ENCODE results near the gene CTIF. TPM values are rescaled to one million over a fixed set of nuclear protein-coding genes. Genes with fewer than 3 reads are reported as not detected.

CTIF gene
- total RNA-seq, 4 donors from 2014 or later, result 72.2 to 137 (median 86.5) TPM

- H3K27me3 ChIP-seq, result no peaks in the 10 kb centered on the region
- no peak for TF ChIP-seq CTCF (IDR thresholded peaks at IDR 0.05)
- no peak for TF ChIP-seq POLR2A (IDR thresholded peaks at IDR 0.05)
- TF ChIP-seq EP300 (IDR thresholded peaks at IDR 0.05), result no peak
- H3K9me3 ChIP-seq, result peaks cover 0 to 7% (median 0%) of the 10 kb centered on the region in 4 donors
- peaks cover 0 to 52% (median 0%) of the 10 kb centered on the region in 3 donors for H3K36me3 ChIP-seq
- H3K4me3 ChIP-seq, result no peak overlapping the region
- DNase-seq (ENCODE audit: low spot score in 2 of 2), result no peak
- H3K4me1 ChIP-seq, result peaks cover 0 to 10% (median 0%) of the 10 kb centered on the region in 4 donors
- WGBS, 2 donors, result 88 to 97% methylated on average over 2 of the region's 2 CpGs
- H3K27ac ChIP-seq, result no peak overlapping the region
Observed at GRCh38 chr18:48557640-48558174, 18.9 kb downstream of the CTIF start.

DNA sequence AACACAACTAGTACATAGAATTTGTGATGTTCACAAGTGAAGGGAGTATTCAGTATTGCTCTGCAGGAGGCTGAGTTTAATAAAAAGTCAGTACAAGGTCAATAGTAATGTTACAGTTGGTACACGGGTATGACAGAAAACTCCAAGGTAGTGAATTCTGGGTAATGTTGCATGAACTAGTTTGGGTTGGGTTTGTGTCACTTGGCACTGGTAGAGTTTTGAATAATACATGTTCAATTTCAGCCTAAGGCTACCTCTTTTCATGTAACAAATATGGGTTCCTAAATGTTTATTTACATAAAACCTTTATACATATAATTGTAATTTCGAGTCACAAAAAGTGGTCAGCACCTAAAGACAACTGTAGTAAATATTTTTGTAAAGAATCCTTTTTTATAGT, 19.4 kb downstream of the CTIF start:
- Histone ChIP-seq H3K36me3 (peaks cover 0 to 52% (median 0%) of the 10 kb centered on the region in 3 donors), H3K4me3 (no peak overlapping the region), H3K9me3 (peaks cover 0 to 7% (median 0%) of the 10 kb centered on the region in 4 donors), H3K27ac (no peak overlapping the region), H3K27me3 (no peaks in the 10 kb centered on the region), H3K4me1 (peaks cover 0 to 16% (median 0%) of the 10 kb centered on the region in 4 donors)
- WGBS, 2 donors, result 73 to 75% methylated on average over 2 of the region's 2 CpGs
- no peak for DNase-seq (ENCODE audit: low spot score in 2 of 2)
- TF ChIP-seq CTCF (IDR thresholded peaks at IDR 0.05), result no peak
- TF ChIP-seq POLR2A (IDR thresholded peaks at IDR 0.05), result no peak
- TF ChIP-seq EP300 (IDR thresholded peaks at IDR 0.05), result no peak

- H3K4me1 ChIP-seq, result peaks cover 0 to 21% (median 0%) of the 10 kb centered on the region in 4 donors
- H3K36me3 ChIP-seq, result peaks cover 0 to 34% (median 0%) of the 10 kb centered on the region in 3 donors
- TF ChIP-seq CTCF (IDR thresholded peaks at IDR 0.05), result no peak
- no peak for TF ChIP-seq EP300 (IDR thresholded peaks at IDR 0.05)
- TF ChIP-seq POLR2A (IDR thresholded peaks at IDR 0.05), result no peak
- WGBS, 2 donors, result 93 to 96% methylated on average over 7 of the region's 7 CpGs
- H3K4me3 ChIP-seq, result no peak overlapping the region
- no peak overlapping the region for H3K27ac ChIP-seq
- no peak for DNase-seq (ENCODE audit: low spot score in 2 of 2)
- H3K27me3 ChIP-seq, result no peaks in the 10 kb centered on the region
- H3K9me3 ChIP-seq, result peaks cover 0 to 7% (median 0%) of the 10 kb centered on the region in 4 donors
Observed at GRCh38 chr18:48560491-48560890, 21.7 kb downstream of the CTIF start.

DNA sequence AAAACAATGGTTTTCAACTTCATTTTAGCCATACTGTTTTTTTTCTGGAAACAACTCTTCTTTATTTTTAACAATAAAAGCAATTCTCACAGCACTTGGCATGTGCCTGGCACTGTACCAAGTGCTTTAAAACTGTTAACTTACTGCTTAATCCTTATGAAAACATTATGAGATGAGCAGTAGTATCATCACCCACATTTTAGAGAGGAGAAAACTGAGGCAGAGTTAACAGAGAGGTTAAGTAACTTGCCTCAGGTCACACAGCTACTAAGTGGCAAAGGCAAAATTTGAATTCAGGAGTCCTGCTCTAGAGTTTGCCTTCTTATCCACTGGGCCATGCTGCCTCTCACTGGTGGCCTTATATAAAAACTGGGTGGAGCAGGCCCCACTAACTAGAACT, 23.2 kb downstream of the CTIF start:
- DNase-seq (ENCODE audit: low spot score in 2 of 2), result no peak
- H3K4me1 ChIP-seq, result peaks cover 0 to 23% (median 0%) of the 10 kb centered on the region in 4 donors
- no peaks in the 10 kb centered on the region for H3K27me3 ChIP-seq
- no peak overlapping the region for H3K4me3 ChIP-seq
- H3K9me3 ChIP-seq, result peaks cover 0 to 7% (median 0%) of the 10 kb centered on the region in 4 donors
- TF ChIP-seq POLR2A (IDR thresholded peaks at IDR 0.05) (no peak), EP300 (IDR thresholded peaks at IDR 0.05) (no peak), CTCF (IDR thresholded peaks at IDR 0.05) (no peak)
- no peak overlapping the region for H3K27ac ChIP-seq
- peaks cover 0 to 19% (median 0%) of the 10 kb centered on the region in 3 donors for H3K36me3 ChIP-seq

GRCh38 chr18:48563027-48563426, 24.2 kb downstream of the CTIF start:
- TF ChIP-seq POLR2A (IDR thresholded peaks at IDR 0.05) (no peak), EP300 (IDR thresholded peaks at IDR 0.05) (no peak), CTCF (IDR thresholded peaks at IDR 0.05) (no peak)

More at GRCh38 chr18:48563027-48563426, 24.2 kb downstream of the CTIF start:
- Histone ChIP-seq H3K27ac (no peak overlapping the region), H3K4me3 (no peak overlapping the region), H3K36me3 (peaks cover 0 to 11% (median 0%) of the 10 kb centered on the region in 3 donors), H3K9me3 (peaks cover 0 to 7% (median 0%) of the 10 kb centered on the region in 4 donors), H3K27me3 (no peaks in the 10 kb centered on the region), H3K4me1 (peaks cover 0 to 23% (median 0%) of the 10 kb centered on the region in 4 donors)
- DNase-seq (ENCODE audit: low spot score in 2 of 2), result no peak
- 95 to 100% methylated on average over 2 of the region's 2 CpGs for WGBS, 2 donors
